Amniotic stem cell (primary cell): ENCODE measurements around the gene B3GNT2.
"Not testable (repeated sequence)": the region's sequence is repeated elsewhere in the genome, so short reads cannot be mapped to it uniquely, and the experiment has no call there.

Experiments used
- DNase-seq: peaks from one replicate; lab custom pipeline; 2025; lab: John Stamatoyannopoulos, UW

Gene B3GNT2

GRCh38 chr2:62238236-62238635 is 42.3 kb downstream of the B3GNT2 start:
- DNase-seq: no peak

GRCh38 chr2:62240546-62240945 is 44.6 kb downstream of the B3GNT2 start:
- no peak for DNase-seq

- DNase-seq: no peak
Measured at GRCh38 chr2:62243983-62244382, 48.1 kb downstream of the B3GNT2 start.

- DNase-seq: no peak
Measured at GRCh38 chr2:62248226-62248625, 52.3 kb downstream of the B3GNT2 start.

- DNase-seq: no peak
Measured at GRCh38 chr2:62250239-62250638, 54.3 kb downstream of the B3GNT2 start.

- DNase-seq: no peak
Measured at GRCh38 chr2:62254424-62255266, 58.7 kb downstream of the B3GNT2 start.

- DNase-seq: no peak
Measured at GRCh38 chr2:62257466-62257865, 61.6 kb downstream of the B3GNT2 start.

GRCh38 chr2:62263076-62263715 is 67.3 kb downstream of the B3GNT2 start:
- no peak for DNase-seq

- DNase-seq: no peak
Measured at GRCh38 chr2:62264186-62264585, 68.3 kb downstream of the B3GNT2 start.

GRCh38 chr2:62265106-62265505 is 69.2 kb downstream of the B3GNT2 start:
- no peak for DNase-seq

- no peak for DNase-seq
Measured at GRCh38 chr2:62266433-62267038, 70.6 kb downstream of the B3GNT2 start.

- DNase-seq: no peak
Measured at GRCh38 chr2:62267696-62268095, 71.8 kb downstream of the B3GNT2 start.

GRCh38 chr2:62268681-62269188 is 72.8 kb downstream of the B3GNT2 start:
- not testable (repeated sequence) for DNase-seq

GRCh38 chr2:62270728-62271127 is 74.8 kb downstream of the B3GNT2 start:
- DNase-seq: no peak
